Measurements from ENCODE around the gene AKNAD1.

- no peak for TF ChIP-seq CTCF (IDR thresholded peaks at IDR 0.05; ENCODE audit: low read depth, low read length, poor library complexity, severe bottlenecking)
- TF ChIP-seq EZH2phosphoT487 (IDR thresholded peaks at IDR 0.05; ENCODE audit: borderline replicate concordance, low read length), result no peak
Measured at GRCh38 chr1:108871050-108871724, 14.3 kb upstream of the AKNAD1 start.

Data from DOHH2 (cell line).